ENCODE results near the gene ERP27.

DNA sequence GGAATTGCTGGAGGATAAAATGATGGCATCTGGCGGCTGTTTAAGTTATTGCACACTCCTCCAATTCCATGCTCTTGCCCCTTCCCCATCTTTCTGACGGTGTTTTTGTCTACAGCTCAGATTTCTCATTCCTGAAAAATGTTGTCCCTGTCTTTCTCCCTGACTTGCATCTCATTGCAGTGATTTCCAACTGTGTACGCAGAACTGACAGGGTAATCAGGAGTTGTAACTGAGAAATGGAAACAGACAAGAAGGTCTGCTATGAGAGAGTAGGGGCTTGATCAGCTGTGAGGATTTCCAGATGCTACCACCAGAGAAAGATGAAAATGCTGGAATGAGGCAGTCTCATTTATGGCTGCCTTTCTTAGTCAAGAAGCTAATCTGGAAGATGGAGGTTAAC lies 1.3 kb downstream of the ERP27 start:
- TF ChIP-seq, protein P1, sequence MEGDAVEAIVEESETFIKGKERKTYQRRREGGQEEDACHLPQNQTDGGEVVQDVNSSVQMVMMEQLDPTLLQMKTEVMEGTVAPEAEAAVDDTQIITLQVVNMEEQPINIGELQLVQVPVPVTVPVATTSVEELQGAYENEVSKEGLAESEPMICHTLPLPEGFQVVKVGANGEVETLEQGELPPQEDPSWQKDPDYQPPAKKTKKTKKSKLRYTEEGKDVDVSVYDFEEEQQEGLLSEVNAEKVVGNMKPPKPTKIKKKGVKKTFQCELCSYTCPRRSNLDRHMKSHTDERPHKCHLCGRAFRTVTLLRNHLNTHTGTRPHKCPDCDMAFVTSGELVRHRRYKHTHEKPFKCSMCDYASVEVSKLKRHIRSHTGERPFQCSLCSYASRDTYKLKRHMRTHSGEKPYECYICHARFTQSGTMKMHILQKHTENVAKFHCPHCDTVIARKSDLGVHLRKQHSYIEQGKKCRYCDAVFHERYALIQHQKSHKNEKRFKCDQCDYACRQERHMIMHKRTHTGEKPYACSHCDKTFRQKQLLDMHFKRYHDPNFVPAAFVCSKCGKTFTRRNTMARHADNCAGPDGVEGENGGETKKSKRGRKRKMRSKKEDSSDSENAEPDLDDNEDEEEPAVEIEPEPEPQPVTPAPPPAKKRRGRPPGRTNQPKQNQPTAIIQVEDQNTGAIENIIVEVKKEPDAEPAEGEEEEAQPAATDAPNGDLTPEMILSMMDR (IDR thresholded peaks at IDR 0.05; ENCODE audit: low read length), result no peak
- TF ChIP-seq EZH2 (optimal IDR thresholded peaks at IDR 0.05; ENCODE audit: low read depth, low read length), result no peak
- TF ChIP-seq EZH2phosphoT487 (IDR thresholded peaks at IDR 0.05; ENCODE audit: low read length), result no peak

Data from MM.1S (cell line).